PC-9 (cell line): ENCODE data around the gene OR51A2. TPM values are rescaled to one million over a fixed set of nuclear protein-coding genes. Genes with fewer than 3 reads are reported as not detected.

ENCODE experiments used
- BruUV-seq: library from RNA; stranded (reverse); fragments of 400-500 nt; replicated peaks from 2 replicates; lab custom pipeline; 2021; lab: Mats Ljungman, UMichigan
- CTCF ChIA-PET: fragments of 300-600 bp; sonication (Branson Sonifier 250); formaldehyde crosslinking; loops from one replicate; lab custom pipeline; 2022; ENCODE audit warnings: antibody characterized with exemption; lab: Charles Lee
- POLR2A ChIA-PET: fragments of 300-600 bp; sonication (Branson Sonifier 250); formaldehyde crosslinking; loops from one replicate; lab custom pipeline; 2022; ENCODE audit warnings: antibody characterized with exemption; ENCODE audit not compliant: unreplicated experiment; lab: Charles Lee
- DNase-seq, 2 experiments: peaks; one replicate each; pipeline versions ENCODE4 v3.0.0 to v3.0.0-alpha.2; 2015 to 2022; ENCODE audit warnings: mixed read lengths in 1 of 2
- H2AFZ ChIP-seq: fragments of 200-600 bp; sonication (generic); 2 replicates; pipeline ENCODE4 v1.8.1; 2017; ENCODE audit warnings: antibody characterized with exemption
- H3F3A ChIP-seq: fragments of 200-600 bp; sonication (generic); 2 replicates; pipeline ENCODE4 v1.8.1; 2017; ENCODE audit warnings: antibody characterized with exemption, mild to moderate bottlenecking, low read depth; ENCODE audit not compliant: insufficient read depth
- H3K27ac ChIP-seq: fragments of 200-600 bp; sonication (generic); 2 replicates; pipeline ENCODE4 v1.6.1; 2016; ENCODE audit warnings: mixed run types
- H3K27me3 ChIP-seq: fragments of 200-600 bp; sonication (generic); 2 replicates; pipeline ENCODE4 v1.6.1; 2016; ENCODE audit warnings: low read depth, mixed run types; ENCODE audit not compliant: insufficient read depth
- H3K36me3 ChIP-seq: fragments of 200-600 bp; sonication (generic); 2 replicates; pipeline ENCODE4 v1.6.1; 2016; ENCODE audit warnings: low read depth, mixed run types
- H3K4me1 ChIP-seq: fragments of 200-600 bp; sonication (generic); replicated peaks from 2 replicates; pipeline ENCODE4 v1.6.1; 2016; ENCODE audit warnings: mixed run types; ENCODE audit not compliant: insufficient read depth
- H3K4me2 ChIP-seq: fragments of 200-600 bp; sonication (generic); 2 replicates; pipeline ENCODE4 v1.6.1; 2017; ENCODE audit warnings: mixed run types
- H3K4me3 ChIP-seq: fragments of 200-600 bp; sonication (generic); 2 replicates; pipeline ENCODE4 v1.6.1; 2016; ENCODE audit warnings: mixed run types
- H3K79me2 ChIP-seq: fragments of 200-600 bp; sonication (generic); 2 replicates; pipeline ENCODE4 v1.6.1; 2017; ENCODE audit warnings: low read depth, mixed run types
- H3K9me2 ChIP-seq: fragments of 200-600 bp; sonication (generic); 2 replicates; pipeline ENCODE4 v1.8.1; 2017; ENCODE audit warnings: mild to moderate bottlenecking; ENCODE audit not compliant: insufficient read depth
- H3K9me3 ChIP-seq: fragments of 200-600 bp; sonication (generic); 2 replicates; pipeline ENCODE4 v1.8.1; 2016; ENCODE audit warnings: low read depth; ENCODE audit not compliant: insufficient read depth
- H4K20me1 ChIP-seq: fragments of 200-600 bp; sonication (generic); 2 replicates; pipeline ENCODE4 v1.8.1; 2017; ENCODE audit not compliant: insufficient read depth
- CTCF ChIP-seq: fragments of 200-600 bp; sonication (generic); conservative IDR thresholded peaks from 2 replicates; pipeline ENCODE4 v1.6.1; 2017; ENCODE audit warnings: mixed run types, antibody characterized with exemption, mild to moderate bottlenecking, moderate library complexity
- EZH2 ChIP-seq: fragments of 200-600 bp; sonication (generic); IDR thresholded peaks from 2 replicates; pipeline ENCODE4 v1.8.0; 2017; ENCODE audit warnings: antibody characterized with exemption, low read depth
- intact Hi-C: fragments of 100-400 bp; cut with micrococcal nuclease; formaldehyde crosslinking; loops from one replicate; pipeline ENCODE4 v1.10.0; 2022; ENCODE audit not compliant: unreplicated experiment
- total RNA-seq: library from RNA; stranded (reverse); gene quantifications from 2 replicates; pipeline ENCODE4 v1.2.3, GENCODE V29; 2021

The OR51A2 gene
- total RNA-seq, 1 experiment from 2014 or later = not detected

- H3K9me3 ChIP-seq = no peaks in the 10 kb centered on the region
- intact Hi-C loops = no loop called here
- H3F3A ChIP-seq = no peaks in the 10 kb centered on the region
- H4K20me1 ChIP-seq = no peaks in the 10 kb centered on the region
- POLR2A ChIA-PET = no interaction called here
- H3K36me3 ChIP-seq = no peaks in the 10 kb centered on the region
- H3K4me2 ChIP-seq = no peak overlapping the region
- no peak overlapping the region for H2AFZ ChIP-seq
- BruUV-seq = no TSS peak
- no peaks in the 10 kb centered on the region for H3K9me2 ChIP-seq
- no peak for DNase-seq
- no peaks in the 10 kb centered on the region for H3K27me3 ChIP-seq
- no peak overlapping the region for H3K27ac ChIP-seq
- H3K79me2 ChIP-seq = no peaks in the 10 kb centered on the region
- no peak overlapping the region for H3K4me3 ChIP-seq
- CTCF ChIA-PET = no interaction called here
- TF ChIP-seq EZH2 (no peak), CTCF (no peak)
- H3K4me1 ChIP-seq = no peaks in the 10 kb centered on the region
Measured at GRCh38 chr11:4991060-4991459, 35.5 kb upstream of the OR51A2 start.

GRCh38 chr11:4983841-4984240 is 28.3 kb upstream of the OR51A2 start:
- Histone ChIP-seq H3K36me3 (no peaks in the 10 kb centered on the region), H3K9me3 (no peaks in the 10 kb centered on the region), H3K27ac (no peak overlapping the region), H3K79me2 (no peaks in the 10 kb centered on the region), H3K4me1 (no peaks in the 10 kb centered on the region), H4K20me1 (no peaks in the 10 kb centered on the region), H3K4me3 (no peak overlapping the region), H3F3A (no peaks in the 10 kb centered on the region), H2AFZ (no peak overlapping the region), H3K4me2 (no peak overlapping the region), H3K9me2 (no peaks in the 10 kb centered on the region), H3K27me3 (no peaks in the 10 kb centered on the region)
- no peak for DNase-seq
- BruUV-seq = no TSS peak
- intact Hi-C loops = no loop called here
- TF ChIP-seq EZH2 (no peak), CTCF (no peak)
- POLR2A ChIA-PET = no interaction called here
- CTCF ChIA-PET = no interaction called here

GRCh38 chr11:4982678-4983077 is 27.2 kb upstream of the OR51A2 start:
- H4K20me1 ChIP-seq = no peaks in the 10 kb centered on the region
- ChIA-PET CTCF (no interaction called here), POLR2A (no interaction called here)
- H3K36me3 ChIP-seq = no peaks in the 10 kb centered on the region
- no TSS peak for BruUV-seq
- TF ChIP-seq EZH2 (no peak), CTCF (no peak)
- H3K9me2 ChIP-seq = no peaks in the 10 kb centered on the region
- DNase-seq = no peak
- H3K27me3 ChIP-seq = no peaks in the 10 kb centered on the region
- H3K4me1 ChIP-seq = no peaks in the 10 kb centered on the region
- H3F3A ChIP-seq = no peaks in the 10 kb centered on the region
- no peaks in the 10 kb centered on the region for H3K79me2 ChIP-seq
- H3K27ac ChIP-seq = no peak overlapping the region
- H2AFZ ChIP-seq = no peak overlapping the region
- H3K4me2 ChIP-seq = no peak overlapping the region
- no peaks in the 10 kb centered on the region for H3K9me3 ChIP-seq
- intact Hi-C loops = no loop called here
- no peak overlapping the region for H3K4me3 ChIP-seq
